ENCODE data around the gene GJA9.

GRCh38 chr1:38892976-38893375 lies 11.6 kb upstream of the GJA9 start:
- TF ChIP-seq CTCF (IDR thresholded peaks at IDR 0.05) (no peak), POLR2A (IDR thresholded peaks at IDR 0.05) (no peak)

Data from right lobe of liver (tissue), 4 donors.